Measurements from ENCODE around the gene CPED1.
"Not testable (repeated sequence)": the region's sequence is repeated elsewhere in the genome, so short reads cannot be mapped to it uniquely, and the experiment has no call there.

CPED1 gene

DNA sequence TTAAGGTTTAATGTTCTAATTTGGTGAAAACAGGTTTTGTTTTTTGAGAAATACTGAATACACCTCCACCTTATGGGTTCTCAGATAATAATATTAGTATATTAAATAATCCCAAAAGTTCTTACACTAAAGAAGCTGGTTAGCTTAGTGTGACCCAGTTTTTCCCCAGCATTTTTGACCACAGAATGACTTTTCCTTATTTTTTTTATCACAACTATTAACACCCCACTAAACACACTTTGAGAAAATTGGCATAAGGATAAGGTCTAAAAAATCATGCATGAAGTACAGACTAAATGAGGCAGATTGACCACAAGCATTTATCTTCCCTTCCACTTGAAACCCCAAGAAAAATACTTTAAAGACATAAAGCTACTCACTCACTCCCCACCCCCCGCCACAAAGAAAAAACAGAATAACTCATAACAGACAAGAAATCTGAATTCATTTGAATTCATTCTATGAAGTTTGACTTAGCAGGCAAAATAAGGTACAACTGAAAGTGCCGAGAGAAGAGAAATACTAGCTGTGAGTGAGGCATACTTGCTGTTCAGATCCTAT lies 290.6 kb downstream of the CPED1 start:
- Mint-ChIP-seq H3K9me3 (peaks cover under 1% of the 10 kb centered on the region), H3K4me3 (peak overlapping the region; percentile 55)

DNA sequence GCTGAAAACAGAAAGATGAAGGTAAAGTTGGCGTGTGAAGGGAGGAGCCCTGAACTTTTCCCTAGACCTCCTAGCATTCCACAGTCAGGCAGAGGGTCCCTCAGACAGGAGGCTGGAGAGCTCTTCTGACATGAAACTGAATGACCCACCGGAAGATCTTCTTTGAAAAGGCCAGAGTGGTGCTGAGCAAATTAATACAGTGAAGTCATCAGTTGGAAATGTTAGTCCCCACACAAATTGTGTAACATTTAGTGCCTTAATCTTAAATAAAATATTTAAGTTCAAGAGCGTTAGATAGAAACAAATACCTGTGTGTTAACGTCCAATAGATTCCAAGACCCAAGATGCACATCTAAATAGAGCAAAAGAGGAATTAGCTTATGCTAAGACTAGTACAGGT lies 291.3 kb downstream of the CPED1 start:
- ATAC-seq: no peak
- Mint-ChIP-seq H3K27me3 (no peaks in the 10 kb centered on the region), H3K36me3 (peaks cover 35% of the 10 kb centered on the region), H3K9me3 (peaks cover 4% of the 10 kb centered on the region), H3K4me3 (peak overlapping the region; percentile 55), H3K4me1 (peaks cover 46% of the 10 kb centered on the region), H3K27ac (peak overlapping the region; percentile 88)

More for the DNA sequence above, 290.6 kb downstream of the CPED1 start:
- ATAC-seq: peak; percentile 31
- Mint-ChIP-seq H3K27me3 (no peaks in the 10 kb centered on the region), H3K36me3 (peaks cover 28% of the 10 kb centered on the region), H3K27ac (peak overlapping the region; percentile 88), H3K4me1 (peaks cover 51% of the 10 kb centered on the region)

- Mint-ChIP-seq H3K27me3 (no peaks in the 10 kb centered on the region), H3K9me3 (peaks cover 11% of the 10 kb centered on the region), H3K36me3 (peaks cover 43% of the 10 kb centered on the region), H3K27ac (no peak overlapping the region), H3K4me1 (peaks cover 45% of the 10 kb centered on the region), H3K4me3 (no peak overlapping the region)
- no peak for ATAC-seq
Measured at GRCh38 chr7:121280656-121281055, 292.1 kb downstream of the CPED1 start.

GRCh38 chr7:121282129-121282528 lies 293.6 kb downstream of the CPED1 start:
- H3K9me3 Mint-ChIP-seq: peaks cover 21% of the 10 kb centered on the region
- no peaks in the 10 kb centered on the region for H3K27me3 Mint-ChIP-seq
- H3K27ac Mint-ChIP-seq: no peak overlapping the region
- no peak for ATAC-seq
- H3K4me1 Mint-ChIP-seq: peaks cover 40% of the 10 kb centered on the region
- H3K4me3 Mint-ChIP-seq: no peak overlapping the region
- H3K36me3 Mint-ChIP-seq: peaks cover 51% of the 10 kb centered on the region

DNA sequence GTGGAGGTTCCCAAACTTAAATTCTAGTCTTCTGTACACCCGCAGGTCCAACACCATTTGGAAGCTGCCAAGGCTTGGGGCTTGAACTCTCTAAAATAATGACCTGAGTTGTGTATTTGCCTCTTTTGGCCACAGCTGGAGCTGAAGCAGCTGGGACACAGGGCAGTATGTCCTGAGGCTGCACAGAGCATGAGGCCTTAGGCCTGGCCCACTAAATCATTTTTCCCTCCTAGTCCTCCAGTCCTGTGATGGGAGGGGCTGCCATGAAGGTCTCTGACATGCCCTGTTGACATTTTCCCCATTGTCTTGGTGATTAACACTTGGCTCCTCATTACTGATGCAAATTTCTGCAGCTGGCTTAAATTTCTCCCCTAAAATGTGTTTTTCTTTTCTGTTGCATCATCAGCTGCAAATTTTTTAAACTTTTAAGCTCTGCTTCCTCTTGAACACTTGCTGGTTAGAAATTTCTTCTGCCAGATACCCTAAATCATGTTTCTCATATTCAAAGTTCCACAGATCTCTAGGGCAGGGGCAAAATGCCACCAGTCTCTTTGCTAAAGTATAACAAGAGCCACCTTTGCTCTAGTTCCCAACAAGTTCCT lies 296.7 kb downstream of the CPED1 start:
- H3K27ac Mint-ChIP-seq: peak overlapping the region; percentile 34
- H3K4me1 Mint-ChIP-seq: peaks cover 19% of the 10 kb centered on the region
- H3K9me3 Mint-ChIP-seq: peaks cover 25% of the 10 kb centered on the region
- no peaks in the 10 kb centered on the region for H3K27me3 Mint-ChIP-seq
- ATAC-seq: no peak
- no peak overlapping the region for H3K4me3 Mint-ChIP-seq
- peaks cover 48% of the 10 kb centered on the region for H3K36me3 Mint-ChIP-seq

- no peak overlapping the region for H3K4me3 Mint-ChIP-seq
- peaks cover 25% of the 10 kb centered on the region for H3K9me3 Mint-ChIP-seq
- peaks cover 13% of the 10 kb centered on the region for H3K4me1 Mint-ChIP-seq
- H3K27ac Mint-ChIP-seq: peak overlapping the region; percentile 70
- no peak for ATAC-seq
- H3K36me3 Mint-ChIP-seq: peaks cover 48% of the 10 kb centered on the region
- H3K27me3 Mint-ChIP-seq: no peaks in the 10 kb centered on the region
Measured at GRCh38 chr7:121286186-121286585, 297.7 kb downstream of the CPED1 start.

DNA sequence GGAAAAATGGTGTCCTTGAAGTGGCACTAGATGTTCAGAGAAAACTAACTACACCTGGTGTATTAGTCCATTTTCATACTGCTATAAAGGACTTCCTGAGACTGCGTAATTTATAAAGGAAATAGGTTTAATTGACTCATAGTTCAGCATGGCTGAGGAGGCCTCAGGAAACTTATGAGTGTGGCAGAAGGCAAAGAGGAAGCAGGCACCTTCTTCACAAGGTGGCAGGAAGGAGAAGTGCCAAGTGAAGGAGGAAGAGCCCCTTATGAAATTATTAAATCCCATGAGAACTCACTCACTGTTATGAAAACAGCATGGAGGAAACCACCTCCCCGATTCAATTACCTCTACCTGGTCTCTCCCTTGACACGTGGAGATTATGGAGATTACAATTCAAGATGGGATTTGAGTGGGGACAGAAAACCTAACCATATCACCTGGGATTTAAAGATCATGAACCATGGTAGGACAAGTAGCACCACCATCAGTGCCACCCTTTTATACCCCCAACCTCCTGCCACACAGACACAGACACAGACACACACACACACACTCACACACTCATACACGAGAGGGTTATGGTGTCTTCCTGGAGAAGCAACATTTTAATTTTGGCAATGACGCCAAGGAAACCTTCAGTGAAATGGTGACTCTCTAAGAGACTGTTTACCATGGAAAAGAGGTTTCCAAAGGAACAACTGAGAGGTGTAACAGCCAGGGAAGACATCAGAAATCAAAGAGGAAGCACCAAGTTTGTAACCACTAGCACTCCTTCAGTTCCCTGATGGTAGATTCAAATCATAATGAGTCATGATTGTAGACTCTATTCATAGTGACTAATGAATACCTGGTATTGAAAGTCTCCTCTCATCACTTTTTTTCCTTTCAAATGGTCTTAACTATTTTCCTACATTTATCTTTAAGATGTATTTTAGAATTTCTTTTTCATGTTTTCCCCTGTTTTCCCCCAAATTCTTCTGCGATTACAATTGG lies 298.5 kb downstream of the CPED1 start:
- peak; percentile 43 for ATAC-seq
- Mint-ChIP-seq H3K27me3 (no peaks in the 10 kb centered on the region), H3K27ac (peak overlapping the region; percentile 70), H3K4me1 (peaks cover 21% of the 10 kb centered on the region), H3K36me3 (peaks cover 56% of the 10 kb centered on the region), H3K9me3 (peaks cover 28% of the 10 kb centered on the region), H3K4me3 (no peak overlapping the region)

DNA sequence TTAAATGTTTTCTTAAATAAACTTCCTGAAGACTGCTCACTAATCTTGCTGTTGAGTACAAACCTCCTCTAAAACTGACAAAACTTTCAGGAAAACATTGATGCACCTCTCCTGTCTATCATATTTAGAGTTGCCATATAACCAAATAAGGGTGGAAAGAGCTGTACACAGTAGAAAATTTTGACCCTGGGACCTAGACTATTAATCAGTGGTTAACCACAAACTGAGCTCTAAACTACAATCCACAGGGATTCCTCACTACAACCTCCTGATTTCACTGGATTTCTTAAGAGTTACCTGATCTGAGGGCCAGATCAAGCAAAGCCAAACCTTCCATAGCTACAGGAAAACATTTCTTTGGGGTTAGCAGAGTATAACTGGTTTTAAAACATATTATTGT lies 300.4 kb downstream of the CPED1 start:
- H3K4me1 Mint-ChIP-seq: peaks cover 25% of the 10 kb centered on the region
- H3K27me3 Mint-ChIP-seq: no peaks in the 10 kb centered on the region
- no peak overlapping the region for H3K4me3 Mint-ChIP-seq
- peaks cover 30% of the 10 kb centered on the region for H3K9me3 Mint-ChIP-seq
- no peak overlapping the region for H3K27ac Mint-ChIP-seq
- ATAC-seq: no peak
- peaks cover 63% of the 10 kb centered on the region for H3K36me3 Mint-ChIP-seq

GRCh38 chr7:121289930-121290329 lies 301.4 kb downstream of the CPED1 start:
- H3K36me3 Mint-ChIP-seq: peaks cover 56% of the 10 kb centered on the region
- not testable (repeated sequence) for H3K27me3 Mint-ChIP-seq, H3K4me3 Mint-ChIP-seq, H3K27ac Mint-ChIP-seq, ATAC-seq
- H3K9me3 Mint-ChIP-seq: peaks cover 25% of the 10 kb centered on the region
- peaks cover 25% of the 10 kb centered on the region for H3K4me1 Mint-ChIP-seq

GRCh38 chr7:121294448-121294992 lies 306.0 kb downstream of the CPED1 start:
- Mint-ChIP-seq H3K4me1 (peaks cover 12% of the 10 kb centered on the region), H3K36me3 (peaks cover 40% of the 10 kb centered on the region), H3K4me3 (no peak overlapping the region), H3K9me3 (peaks cover 8% of the 10 kb centered on the region), H3K27ac (peak overlapping the region; percentile 38), H3K27me3 (no peaks in the 10 kb centered on the region)
- ATAC-seq: no peak

- Mint-ChIP-seq H3K27me3 (no peaks in the 10 kb centered on the region), H3K36me3 (peaks cover 30% of the 10 kb centered on the region), H3K9me3 (no peaks in the 10 kb centered on the region), H3K4me3 (no peak overlapping the region), H3K4me1 (peaks cover 18% of the 10 kb centered on the region), H3K27ac (no peak overlapping the region)
- no peak for ATAC-seq
Measured at GRCh38 chr7:121297843-121298242, 309.3 kb downstream of the CPED1 start.

GRCh38 chr7:121298831-121299239 lies 310.3 kb downstream of the CPED1 start:
- H3K27me3 Mint-ChIP-seq: no peaks in the 10 kb centered on the region
- peaks cover 24% of the 10 kb centered on the region for H3K4me1 Mint-ChIP-seq
- H3K36me3 Mint-ChIP-seq: peaks cover 30% of the 10 kb centered on the region
- no peak overlapping the region for H3K27ac Mint-ChIP-seq
- no peak for ATAC-seq
- H3K4me3 Mint-ChIP-seq: no peak overlapping the region
- H3K9me3 Mint-ChIP-seq: no peaks in the 10 kb centered on the region

- Mint-ChIP-seq H3K27ac (peak overlapping the region; percentile 95), H3K27me3 (no peaks in the 10 kb centered on the region), H3K36me3 (peaks cover 31% of the 10 kb centered on the region), H3K9me3 (no peaks in the 10 kb centered on the region), H3K4me1 (peaks cover 37% of the 10 kb centered on the region), H3K4me3 (no peak overlapping the region)
- no peak for ATAC-seq
Measured at GRCh38 chr7:121300685-121301420, 312.3 kb downstream of the CPED1 start.

- no peak for ATAC-seq
- H3K36me3 Mint-ChIP-seq: peaks cover 37% of the 10 kb centered on the region
- peaks cover 45% of the 10 kb centered on the region for H3K4me1 Mint-ChIP-seq
- H3K9me3 Mint-ChIP-seq: no peaks in the 10 kb centered on the region
- H3K27ac Mint-ChIP-seq: peak overlapping the region; percentile 95
- no peaks in the 10 kb centered on the region for H3K27me3 Mint-ChIP-seq
- H3K4me3 Mint-ChIP-seq: peak overlapping the region; percentile 10
Measured at GRCh38 chr7:121301446-121302213, 313.1 kb downstream of the CPED1 start.

Data from stimulated activated memory B cell treated with anti-CD40 and anti-IgM and Interleukin-4, amounts not matched to agents 10 μg/mL and 1 μg/mL and 100 μg/mL, for 72 hours (primary cell).